ENCODE results near the gene RNF144A.

Gene RNF144A

DNA sequence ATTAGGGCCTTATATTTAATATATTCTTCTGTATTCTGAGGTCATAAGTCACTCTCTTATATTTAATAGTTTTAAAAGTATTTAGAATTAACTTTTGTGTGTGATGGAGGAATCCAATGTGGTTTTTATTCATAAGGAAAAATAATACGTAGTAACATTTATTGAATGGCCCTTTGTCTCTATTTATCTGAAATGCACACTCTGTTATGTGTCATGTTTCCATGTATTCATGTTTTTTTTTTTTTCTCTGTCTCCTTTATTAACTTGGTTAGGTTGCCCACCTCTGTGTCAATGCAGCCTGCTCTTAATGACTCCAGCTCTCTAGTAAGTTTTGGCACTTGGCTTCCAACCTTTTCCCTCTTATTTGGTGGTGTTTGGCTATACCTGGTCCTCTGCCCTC is 33.8 kb downstream of the RNF144A start:
- DNase-seq, result no peak

DNA sequence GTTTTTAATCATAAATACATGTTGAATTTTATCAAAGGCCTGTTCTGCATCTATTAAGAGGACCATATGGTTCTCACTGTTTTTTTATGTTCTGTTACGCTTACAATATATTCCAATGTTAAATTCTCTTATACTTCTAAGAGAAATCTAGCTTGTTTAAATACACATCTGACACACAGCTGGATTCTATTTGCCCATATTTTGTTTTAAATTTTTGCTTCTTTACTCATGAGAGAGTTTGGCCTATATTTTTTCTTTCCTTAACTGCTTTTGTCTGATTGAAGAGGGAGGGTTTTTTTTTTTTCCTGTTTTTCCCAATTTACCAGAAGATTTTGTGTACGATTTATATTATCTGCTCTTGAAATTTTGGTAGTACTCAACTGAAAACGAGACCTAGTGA is 34.9 kb downstream of the RNF144A start:
- DNase-seq, result no peak

DNA sequence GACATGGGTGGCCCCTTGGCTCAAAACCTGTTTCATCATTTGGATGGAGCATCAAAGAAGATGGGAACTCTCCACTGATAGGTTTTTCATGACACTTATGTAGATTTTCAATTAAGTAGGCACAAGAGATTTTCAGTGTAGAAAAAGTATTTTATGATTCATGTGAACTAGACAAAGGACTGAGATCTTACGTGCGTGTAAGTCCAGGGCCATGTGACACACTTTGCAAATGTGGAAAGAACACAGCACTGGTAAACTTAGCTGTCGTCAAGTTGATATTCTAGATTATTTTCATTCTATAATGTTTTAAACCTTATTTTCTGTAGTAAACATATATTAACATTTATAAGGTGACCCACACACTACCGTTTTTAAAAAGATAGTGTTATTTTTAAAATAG is 37.4 kb downstream of the RNF144A start:
- DNase-seq, result no peak

DNA sequence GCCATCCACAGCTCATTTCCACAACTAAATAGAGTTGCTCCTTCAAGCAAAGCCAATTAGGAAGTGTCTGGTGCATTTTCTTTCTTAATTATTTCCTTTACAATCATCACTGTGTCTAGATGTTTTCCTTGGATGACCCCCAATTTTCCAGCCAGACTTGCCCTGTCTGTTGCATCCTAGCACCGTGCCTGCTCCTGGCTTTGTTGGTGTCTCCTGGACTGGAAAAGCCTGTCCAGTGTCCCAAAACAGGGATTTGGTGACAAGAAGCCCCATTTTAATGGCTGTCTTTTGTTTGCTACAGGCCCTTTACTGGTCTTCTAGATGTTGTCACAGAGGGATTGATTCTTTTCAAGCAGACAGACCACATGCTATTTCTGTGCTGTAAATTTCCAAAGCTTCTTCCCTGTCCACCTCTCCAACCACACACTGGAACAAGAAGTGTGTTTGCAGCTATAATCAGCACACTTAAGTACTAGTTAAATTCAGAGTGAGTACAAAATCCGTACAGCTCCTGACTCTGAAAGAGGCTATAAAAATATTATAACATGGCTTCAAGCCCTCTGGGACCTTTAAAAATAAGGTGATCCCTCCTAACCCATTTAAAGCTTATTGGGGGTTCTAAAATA is 38.4 kb downstream of the RNF144A start:
- DNase-seq, result peak in 1 of 3 experiments; percentile 88

DNA sequence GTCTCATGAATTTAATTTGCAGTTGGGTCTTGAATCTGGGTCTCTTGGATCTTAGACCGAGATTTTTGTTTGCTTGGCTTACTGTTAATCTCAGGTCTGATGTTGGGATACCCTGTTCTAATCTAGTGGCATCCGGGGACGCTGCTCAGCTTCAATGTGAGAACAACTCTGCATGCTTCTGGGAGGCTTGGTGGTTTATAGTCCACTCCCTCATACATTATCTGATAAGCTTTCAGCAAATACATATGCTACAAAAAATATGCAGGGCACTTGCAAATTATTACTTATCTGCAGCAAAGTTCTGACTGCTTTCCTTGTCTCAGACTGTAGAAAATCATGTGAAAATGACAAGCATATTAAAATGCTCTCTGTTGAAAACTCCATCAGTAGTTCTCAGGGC is 39.4 kb downstream of the RNF144A start:
- DNase-seq, result no peak

DNA sequence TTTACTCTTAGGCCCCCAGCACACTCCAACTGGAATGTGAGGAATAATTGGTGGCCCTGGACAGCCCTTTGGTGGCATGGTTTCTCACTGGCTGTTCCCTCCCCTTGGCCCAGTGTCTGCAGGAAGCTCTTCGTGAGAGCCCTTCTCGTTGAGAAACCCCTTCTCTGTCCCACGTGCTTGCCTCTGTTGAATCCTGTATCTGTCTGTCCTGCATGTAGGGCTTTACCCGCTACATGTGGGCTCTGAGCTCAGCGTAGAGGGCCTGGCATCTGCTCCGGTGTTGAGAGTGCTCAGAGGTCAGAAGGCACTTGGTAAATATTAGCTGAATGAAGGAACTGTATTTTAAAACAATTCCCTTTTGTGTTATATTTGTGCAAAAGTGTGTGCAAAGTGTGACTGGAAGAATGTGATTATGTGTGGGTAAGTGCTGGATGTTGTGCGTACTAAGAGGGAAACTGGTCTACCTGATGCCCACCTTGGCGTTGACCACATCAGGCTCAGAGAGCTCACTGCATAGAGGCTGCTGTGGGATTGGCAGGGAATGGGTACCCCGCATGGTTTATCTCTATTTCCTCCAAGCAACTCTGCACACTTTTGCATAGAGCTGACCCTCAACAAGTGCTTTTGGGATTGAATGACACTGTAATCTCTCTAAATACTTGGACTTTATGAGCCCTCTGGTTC is 40.0 kb downstream of the RNF144A start:
- no peak for DNase-seq

DNA sequence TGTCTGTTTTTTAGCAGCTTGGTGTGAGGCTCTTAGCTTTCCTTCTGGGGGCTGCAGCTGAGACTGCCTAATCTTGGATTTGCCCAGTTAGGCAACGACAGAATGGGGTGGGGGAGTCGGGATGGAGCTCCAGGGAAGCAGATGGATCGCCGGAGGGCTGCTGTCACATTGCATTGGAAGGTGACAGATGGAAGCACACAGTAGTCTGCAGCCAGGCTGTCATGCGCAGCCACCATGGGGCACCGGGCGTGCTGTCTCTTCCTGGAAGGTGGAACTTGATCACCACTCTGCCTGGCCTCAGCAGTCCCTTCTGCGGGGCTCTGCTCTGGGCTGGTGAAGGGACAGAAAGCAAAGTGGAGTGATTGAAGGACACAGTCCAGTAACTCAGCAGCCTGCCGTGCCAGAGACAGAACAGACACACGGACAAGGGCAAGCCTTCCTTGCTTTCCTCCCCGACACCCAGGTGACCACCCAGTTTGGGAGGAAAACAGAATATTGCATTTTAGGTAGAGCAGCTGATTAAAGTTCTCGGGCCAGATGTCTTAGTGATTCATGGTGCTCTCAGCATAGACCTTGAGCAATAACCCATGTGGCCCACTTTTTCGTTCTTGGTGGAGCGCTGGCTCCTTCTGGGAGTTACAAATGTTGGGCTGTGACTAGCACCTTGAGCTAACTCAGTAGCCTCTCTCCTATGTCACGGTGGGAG is 40.9 kb downstream of the RNF144A start:
- no peak for DNase-seq

DNA sequence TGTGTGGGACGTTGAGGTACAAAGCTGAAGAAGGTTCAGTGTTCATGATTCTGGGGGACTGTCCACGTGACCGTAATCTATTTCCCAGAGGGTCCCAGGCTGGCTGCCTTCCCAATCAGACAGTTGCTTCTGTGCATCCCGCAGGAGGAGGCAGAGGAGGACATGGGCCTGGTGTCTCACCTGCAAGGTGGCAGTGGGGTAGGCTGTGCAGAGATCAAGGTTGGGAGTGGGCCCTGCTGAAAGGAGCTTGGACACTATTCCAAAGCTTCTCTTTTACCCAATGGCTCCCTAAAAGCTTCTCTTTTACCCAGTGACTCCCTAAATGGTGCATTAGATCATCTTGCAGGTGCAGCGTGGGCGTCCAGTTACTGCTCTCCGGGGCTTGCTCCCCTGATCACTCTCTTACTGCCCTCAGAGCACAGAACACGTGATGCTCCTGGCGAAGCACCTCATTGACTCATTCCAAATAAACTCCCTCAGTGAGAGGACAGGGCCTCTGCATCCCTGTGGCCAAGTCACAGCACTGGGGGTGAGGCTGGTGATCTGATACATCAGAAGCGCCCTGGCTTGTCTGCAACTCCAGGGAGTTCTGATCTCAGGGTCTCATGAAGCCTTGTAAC is 41.5 kb downstream of the RNF144A start:
- no peak for DNase-seq

DNA sequence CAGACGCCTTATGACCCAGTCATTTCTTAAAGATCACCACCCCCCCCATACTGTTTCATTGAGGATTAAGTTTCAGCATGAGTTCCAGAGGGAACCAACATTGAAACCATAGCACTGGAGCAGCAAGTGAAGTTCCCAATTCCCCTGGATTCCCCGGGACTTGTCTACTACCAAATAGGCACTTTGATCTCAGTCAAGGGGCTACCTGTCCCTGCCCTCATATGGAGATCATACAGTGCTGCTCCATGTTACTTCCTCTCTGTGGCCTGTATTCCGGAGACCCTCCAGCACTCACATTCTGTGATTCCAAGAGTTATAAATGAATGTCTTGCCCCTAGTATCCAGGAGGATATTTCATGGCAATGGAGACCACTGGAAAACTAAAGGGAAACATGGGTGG is 42.5 kb downstream of the RNF144A start:
- no peak for DNase-seq

DNA sequence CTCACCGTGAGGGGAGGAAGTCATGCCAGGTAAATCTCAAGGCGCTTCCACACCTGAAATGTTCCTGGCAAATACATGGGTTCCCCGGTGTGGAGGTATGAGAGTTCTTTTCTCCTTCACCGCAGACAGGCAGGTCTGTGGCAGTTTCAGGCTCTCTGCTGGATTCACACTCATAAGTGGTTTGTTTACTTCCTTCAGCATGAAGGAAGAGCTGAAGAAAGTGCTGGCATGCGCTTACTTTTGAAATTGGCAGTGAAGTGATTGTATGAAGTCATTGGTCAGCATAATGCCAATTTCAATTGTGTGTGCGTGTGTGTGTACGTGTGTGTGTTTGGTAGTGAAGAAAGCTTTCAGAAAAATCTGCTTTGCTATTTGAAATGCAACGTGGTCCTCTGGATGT is 43.4 kb downstream of the RNF144A start:
- DNase-seq, result no peak

DNA sequence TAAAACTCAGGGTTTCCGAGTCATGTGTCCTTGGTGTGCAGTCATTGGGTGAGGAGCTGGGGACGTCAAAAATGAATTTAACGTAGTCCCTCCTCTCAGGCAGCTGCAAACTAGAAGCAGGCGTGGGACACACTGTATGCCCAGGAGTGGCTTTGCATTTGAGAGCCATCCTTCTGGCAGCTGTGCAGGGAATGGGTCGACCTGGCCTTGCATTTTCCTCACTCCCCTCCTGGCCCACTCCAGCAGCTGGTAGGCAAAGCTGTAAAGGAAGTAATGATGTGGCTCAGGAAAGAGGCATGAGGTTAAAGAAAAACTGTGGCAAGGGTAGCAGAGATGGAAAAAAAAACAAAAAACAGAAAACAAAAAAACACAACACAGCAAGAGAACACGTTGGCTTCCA is 46.5 kb downstream of the RNF144A start:
- no peak for DNase-seq

DNA sequence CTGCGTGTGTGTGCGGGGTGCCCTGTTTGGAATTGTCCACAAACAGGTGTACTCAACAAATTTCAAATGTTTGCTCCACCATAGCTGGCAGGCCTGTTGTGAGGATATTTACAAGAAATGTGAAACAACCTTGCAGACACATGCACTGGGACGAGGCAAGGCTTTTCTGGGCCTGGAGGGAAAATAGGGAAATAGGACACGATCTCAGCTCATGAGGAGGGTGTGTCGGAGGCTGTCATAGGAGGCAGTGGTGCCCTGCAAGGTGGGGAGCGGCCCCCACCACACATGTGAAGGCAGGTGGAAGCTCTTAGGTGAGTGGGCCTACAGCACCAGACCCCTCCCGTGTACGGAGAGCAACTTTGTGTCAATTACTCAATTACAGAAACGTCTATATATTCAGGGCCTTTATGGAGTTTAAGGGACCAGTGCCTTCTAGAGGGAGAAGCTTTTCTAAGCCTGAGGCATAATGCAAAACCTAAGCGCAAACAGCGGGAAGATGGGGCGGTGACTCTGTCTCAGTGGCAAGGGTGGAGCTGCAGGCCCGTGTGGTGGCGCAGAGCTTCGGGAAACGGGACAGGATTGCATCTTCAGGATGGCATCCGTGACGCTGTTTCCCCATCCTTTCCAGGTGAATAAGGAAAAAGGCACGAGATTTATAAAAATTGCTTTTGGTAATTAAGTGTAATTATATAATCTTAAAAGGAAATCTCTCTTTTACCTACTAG is 48.0 kb downstream of the RNF144A start:
- DNase-seq, result peak in 1 of 3 experiments; percentile 10

DNA sequence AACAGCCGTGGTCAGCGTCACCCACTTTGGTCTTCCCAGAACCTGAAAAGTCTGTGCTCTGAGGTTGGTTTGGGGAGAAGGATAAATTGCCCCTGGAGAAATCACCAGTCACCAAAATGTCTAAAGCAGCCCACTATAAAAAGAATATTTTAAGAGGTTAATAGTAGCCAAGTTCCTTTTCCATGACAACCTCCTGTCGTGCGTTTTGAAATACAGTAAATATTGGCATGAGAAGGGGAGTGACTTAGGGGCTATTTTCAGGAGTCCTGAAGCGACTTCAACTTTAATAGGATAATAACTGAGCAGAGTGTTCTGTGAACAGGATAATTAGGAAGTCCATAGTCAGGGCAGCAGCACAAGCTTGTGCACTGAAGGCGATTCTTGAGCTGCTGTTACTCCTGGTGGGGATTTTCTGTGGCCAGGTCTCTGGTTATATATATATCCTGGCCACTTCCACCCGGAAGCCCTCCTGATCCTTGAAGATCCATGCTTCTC is 49.3 kb downstream of the RNF144A start:
- DNase-seq, result peak in 2 of 3 experiments; percentile 10 to 38

DNA sequence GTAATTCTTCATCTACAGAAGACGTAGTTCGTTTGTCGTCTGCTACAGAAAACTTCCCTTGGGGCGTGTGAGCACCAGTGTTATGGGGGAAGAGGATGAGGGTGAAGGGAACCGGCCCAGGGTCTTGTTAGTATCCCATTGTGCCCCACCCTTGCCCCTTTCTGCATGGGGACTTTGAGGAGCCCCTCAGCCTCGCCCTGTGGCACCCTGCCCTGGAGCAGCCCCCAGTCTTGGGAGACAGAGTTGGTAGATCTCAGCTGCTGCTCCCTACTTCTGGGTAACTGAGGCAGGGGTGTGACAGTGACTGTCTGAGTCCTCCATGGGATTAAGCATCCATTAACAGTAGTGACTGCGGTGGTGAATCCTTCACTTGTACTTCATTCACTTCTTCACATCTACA is 50.1 kb downstream of the RNF144A start:
- DNase-seq, result no peak

DNA sequence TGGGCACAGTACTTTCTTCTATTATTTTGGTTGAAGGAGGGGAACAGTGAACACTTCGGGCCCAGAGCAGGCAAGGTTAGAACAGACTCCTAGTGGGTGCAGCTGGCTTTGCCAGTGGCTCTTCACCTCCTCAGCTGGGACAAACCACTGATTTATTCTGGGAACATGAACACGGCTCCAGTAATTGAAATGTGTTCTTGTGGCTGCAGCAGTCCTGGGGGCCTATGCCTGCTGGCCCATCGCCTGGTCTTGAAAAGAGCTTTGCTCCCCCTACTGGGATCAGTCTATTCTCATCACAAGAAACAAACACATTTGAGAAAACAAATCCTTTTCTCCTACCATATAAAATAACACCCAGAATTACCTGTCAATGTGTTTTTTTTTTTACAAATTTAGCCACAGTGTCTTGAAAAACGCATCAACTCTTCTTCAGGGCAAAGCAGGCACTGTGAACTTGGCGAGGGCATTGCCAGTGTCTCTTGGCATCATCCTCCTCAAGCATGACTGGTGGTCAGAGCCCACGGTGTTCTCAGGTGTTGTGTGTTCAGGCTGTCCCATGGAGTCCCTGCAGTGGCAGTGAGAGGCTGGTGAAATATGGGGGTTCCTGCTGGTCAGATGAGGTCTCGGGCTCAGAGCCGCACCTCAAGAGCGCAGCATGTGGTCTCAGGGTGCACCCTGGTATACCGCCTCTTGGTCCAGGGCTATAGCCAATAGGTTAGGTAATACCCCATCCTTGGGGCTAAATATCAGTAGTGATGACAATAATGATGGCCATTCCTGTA is 51.3 kb downstream of the RNF144A start:
- no peak for DNase-seq

DNA sequence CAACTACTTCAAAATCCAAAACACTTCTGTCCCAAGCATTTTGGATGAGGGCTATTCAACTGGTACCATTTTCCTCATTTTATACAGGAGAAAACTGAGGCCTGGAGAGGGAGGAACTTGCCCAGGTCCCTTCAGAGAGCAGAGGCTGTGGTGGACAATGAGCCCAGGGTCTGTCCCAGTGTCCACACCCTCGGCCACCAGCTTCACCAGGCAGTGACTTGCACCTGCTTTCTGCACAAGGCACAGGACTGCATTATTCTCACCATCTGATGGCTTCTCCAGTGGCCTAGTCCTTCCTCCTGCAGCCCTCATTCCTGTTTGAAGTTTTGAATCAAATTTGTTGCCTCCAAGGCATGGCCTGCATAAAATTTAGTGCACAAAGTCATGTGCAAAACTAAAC is 53.3 kb downstream of the RNF144A start:
- DNase-seq, result no peak

DNA sequence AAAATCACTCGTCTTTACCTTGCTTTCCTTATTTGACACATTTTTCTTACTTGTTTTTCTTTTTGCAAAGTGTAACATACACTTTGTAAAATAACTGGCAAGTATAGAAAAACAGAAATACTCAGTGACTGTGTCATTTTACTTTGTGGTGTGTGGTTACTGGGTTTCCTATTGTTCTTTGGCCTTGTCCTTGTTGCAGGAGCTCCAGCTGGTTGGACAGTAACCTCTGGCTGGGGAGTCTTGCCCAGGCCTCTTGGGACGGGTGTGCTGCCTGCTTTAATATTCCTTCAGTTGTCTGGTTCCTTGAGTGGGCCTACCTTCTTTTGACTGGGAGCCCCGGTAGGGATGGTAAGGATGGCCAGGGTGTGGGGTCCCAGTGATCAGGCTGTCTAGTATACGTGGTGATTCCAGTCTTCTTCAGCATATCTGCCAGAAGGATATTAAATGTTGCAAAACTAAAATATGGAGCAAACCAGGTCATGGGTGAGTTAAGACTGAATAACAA is 53.8 kb downstream of the RNF144A start:
- no peak for DNase-seq

DNA sequence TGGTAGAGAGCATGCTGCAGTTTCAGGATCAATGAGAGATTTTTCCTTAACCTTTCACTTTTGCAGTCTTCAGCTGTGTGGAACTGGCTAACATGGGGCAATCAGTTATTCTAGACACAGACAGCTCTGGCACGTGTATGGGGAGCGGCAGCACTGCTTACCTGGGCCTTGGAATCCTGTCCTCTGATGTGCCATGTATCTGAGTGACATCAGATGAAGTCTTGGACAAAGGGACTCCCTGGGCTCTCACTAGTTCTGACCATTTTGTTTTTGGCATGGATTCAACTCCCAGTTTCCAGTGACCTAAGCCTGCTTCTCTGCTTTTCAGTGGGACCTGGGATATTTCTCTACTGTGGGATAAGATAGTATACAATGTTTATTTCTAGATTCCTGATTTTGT is 54.3 kb downstream of the RNF144A start:
- no peak for DNase-seq

DNA sequence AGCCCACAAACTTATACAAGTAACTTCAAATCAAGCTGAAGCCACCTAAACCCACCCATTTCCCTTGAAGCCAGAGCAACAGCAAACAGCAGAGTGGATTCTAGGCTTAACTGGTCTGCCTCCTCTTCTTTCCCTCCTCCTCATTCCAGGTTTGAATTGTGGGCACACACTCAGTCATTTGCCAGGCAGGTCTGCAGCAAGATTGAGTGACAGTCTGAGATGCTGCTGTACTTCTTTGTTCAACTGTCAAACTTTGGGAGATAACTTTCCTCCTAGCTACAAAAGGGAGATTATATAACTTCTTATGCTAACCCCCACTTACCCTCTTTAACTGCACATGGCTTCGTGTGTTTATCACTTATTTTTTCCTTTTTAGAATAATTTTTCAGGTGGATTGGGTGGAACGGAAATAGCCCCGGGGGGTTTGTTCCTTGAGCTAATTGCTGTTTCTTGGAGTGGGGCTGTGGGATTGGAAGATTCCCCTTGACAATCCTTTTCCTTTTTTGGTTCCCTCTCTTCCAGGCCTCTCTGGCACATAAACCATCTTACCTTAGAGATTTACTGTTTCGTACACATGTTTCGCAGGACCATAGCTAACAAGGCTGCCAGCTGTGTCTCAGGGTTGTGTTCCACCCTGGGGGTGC is 55.0 kb downstream of the RNF144A start:
- DNase-seq, result no peak

DNA sequence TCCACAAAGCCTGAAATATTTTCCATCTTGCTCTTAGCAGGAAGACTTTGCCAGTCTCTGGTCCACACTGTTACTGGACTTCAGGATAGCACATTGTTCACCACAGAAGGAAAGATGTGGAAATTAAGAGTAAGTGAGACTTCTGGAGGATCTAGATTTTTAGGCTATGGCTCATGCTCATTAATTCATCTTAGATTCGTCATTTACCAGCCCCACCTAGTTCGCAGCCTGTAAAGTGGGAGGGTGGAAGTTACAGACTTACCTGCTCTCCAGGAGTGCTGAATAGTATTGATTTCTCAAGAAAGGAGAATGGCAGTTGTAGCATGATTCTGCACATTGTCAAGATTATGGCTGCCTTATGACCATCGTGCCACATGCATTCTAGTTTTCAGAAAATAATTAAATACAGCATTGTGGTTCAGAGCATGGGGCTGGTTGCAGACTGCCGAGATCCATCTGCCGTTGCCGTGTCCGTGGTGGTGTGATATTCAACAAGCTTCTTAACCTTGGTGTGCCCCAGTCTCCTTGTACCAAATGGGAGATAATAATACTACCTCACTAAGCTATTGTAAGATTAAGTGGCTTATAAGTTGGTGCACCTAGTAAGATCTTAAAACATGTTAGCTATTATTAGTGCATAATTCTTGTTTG is 56.8 kb downstream of the RNF144A start:
- DNase-seq, result no peak

DNA sequence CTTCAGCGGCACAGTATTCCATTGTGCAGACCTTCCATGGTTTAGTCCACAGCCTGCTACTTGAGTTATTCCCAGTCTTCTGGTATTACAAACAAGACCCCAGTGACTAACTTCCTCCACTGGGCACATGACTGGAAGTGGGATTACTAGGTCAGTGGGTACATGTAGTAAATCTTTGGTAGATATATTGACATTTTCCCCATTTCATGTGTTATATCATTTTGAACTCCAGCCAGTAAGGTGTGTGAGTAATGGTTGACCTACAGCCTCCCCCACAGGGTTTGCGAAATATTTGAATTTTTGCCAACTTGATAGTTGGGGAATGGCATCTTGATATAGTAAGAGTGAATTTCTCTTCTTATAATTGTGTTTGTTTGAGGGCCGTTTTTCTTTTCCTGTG is 58.8 kb downstream of the RNF144A start:
- DNase-seq, result no peak
